ENCODE results near the gene FIGN.

DNA sequence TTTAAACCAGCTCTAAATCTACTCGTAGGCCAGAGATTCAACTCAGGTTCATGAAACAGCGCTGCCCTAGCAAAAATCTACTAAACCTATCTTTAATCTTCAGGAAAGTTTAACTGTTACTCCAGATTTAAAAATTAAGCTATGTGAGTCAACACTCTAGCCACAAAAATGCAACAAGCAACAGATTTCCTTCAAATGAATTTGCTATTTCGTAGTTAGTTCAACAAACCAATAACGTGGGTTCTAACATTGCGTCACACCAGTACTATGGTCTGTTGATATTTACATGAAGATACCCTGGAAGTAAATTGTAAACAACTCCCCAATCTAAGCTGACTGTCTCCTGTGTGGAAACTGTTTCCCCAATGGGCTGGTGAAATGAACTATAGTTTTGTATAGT is 71.2 kb downstream of the FIGN start:
- TF ChIP-seq EZH2phosphoT487 (IDR thresholded peaks at IDR 0.05; ENCODE audit: insufficient read depth, low read depth) (no peak), EZH2 (IDR thresholded peaks at IDR 0.05; ENCODE audit: insufficient read depth, poor library complexity, severe bottlenecking) (no peak)
